GM12873 (cell line): ENCODE data around the gene GTSF1L.

ENCODE experiments used
- TF ChIP-seq, protein P1 (sequence below): IDR thresholded peaks from 2 replicates; pipeline ENCODE4 v1.5.1; 2012; ENCODE audit warnings: low read depth, mild to moderate bottlenecking, moderate library complexity, low read length, control low read depth; ENCODE audit not compliant: insufficient read depth; ENCODE audit errors: missing control alignments

Gene GTSF1L

DNA sequence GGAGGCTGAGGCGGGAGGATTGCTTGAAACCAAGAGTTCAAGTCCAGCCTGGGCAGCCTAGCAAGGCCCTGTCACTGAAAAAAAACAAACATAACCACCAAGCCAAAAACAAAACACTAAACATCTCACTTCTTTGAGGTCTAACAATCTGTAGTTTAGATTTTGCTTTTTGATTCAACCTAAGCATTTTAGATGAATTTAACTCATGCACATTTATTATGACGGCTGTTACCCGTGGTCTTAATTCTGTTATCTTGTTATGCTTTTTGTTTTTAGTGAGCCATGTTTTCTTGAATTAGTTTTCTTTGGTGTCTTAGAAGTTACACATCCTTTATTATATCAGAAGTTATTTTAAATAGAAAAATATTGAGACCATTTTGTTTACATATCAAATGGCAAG is 13.8 kb upstream of the GTSF1L start:
- TF ChIP-seq, protein P1, sequence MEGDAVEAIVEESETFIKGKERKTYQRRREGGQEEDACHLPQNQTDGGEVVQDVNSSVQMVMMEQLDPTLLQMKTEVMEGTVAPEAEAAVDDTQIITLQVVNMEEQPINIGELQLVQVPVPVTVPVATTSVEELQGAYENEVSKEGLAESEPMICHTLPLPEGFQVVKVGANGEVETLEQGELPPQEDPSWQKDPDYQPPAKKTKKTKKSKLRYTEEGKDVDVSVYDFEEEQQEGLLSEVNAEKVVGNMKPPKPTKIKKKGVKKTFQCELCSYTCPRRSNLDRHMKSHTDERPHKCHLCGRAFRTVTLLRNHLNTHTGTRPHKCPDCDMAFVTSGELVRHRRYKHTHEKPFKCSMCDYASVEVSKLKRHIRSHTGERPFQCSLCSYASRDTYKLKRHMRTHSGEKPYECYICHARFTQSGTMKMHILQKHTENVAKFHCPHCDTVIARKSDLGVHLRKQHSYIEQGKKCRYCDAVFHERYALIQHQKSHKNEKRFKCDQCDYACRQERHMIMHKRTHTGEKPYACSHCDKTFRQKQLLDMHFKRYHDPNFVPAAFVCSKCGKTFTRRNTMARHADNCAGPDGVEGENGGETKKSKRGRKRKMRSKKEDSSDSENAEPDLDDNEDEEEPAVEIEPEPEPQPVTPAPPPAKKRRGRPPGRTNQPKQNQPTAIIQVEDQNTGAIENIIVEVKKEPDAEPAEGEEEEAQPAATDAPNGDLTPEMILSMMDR = no peak

- TF ChIP-seq, protein P1 = no peak
These were observed 12.4 kb upstream of the GTSF1L start for GRCh38 chr20:43739148-43739749.

DNA sequence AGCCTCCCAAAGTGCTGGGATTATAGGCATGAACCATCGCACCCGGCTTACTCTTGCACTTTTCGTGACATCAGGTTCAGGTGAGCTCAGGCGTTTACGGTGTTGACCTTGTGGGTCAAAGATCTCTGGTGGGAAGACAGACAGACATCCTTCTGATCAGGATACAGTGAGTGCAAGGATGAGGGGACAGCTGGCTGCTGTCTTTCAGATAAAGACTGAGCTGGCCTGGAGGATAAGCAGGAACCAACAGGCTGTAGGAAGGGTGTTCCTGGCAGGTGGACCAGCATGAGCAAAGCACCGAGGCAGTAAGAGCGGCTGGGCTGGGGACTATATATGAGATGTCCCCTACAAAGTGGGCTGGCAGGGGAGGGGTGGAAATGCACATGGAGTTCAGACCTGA is 11.1 kb upstream of the GTSF1L start:
- TF ChIP-seq, protein P1 = no peak

DNA sequence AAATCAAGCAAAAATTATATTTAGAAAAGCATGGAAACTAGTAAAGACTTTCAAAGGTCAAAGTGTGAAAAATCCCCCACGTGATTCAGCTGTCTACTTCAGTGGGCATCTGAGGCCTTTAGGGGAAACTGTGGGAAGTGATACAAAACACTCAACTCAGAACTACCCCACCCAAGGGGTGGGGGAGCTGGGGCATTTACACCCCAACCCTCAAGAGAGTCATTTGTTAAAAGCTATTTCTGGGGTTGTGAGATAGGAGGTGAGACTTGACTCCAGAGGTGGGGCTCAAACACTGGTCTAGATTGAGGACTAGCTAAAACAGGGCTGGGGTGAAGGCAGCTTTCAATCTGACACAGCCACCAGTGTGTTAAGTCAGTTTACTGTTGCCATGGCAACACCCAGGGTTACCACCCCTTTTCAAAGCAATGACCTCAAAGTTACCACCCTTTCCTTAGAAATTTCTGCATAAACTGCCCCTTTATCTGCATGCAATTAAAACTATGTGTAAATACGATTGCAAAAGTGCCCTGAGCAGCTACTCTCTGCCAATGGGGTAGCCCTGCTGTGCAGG is 9.9 kb upstream of the GTSF1L start:
- TF ChIP-seq, protein P1 = no peak

DNA sequence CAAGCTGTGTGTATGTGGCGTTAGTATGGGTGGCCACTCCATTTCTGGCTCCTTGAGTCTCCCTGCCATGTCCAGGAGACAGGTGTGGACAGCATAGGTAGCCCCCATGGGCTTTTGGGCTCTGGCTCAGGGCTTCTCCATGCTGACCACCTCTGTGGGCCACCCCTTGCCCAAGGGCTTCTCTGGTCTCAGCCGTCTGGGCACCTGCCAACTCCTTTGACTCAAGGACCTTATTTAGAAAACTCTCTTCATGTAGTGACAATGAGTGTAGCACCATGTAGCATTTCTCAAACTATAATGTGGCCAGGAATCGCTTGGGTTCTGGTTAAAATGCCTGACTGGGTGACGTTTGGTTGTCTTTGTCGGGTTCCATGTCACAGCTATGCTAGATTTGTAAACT is 5.1 kb upstream of the GTSF1L start:
- TF ChIP-seq, protein P1 = no peak

DNA sequence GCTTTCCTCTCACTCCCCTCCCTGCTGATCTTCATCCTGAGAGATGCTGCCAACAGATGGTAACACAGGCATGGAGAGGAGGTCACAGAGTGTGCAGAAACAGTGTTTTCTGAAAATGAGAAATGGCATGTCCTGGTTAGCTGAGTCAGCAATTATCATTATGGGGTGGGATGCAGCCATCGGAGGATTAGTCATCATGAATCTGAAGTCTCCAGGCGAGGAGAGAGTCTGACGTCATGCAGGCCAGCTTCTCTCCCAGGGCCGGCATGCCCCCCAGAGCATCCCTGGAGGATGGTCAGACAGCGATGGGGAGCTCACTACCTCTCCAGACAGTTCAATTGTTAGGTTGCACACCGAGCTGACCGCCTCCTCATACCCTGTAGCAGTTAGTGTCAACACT is 4.7 kb upstream of the GTSF1L start:
- TF ChIP-seq, protein P1 = no peak

- TF ChIP-seq, protein P1 = no peak
These were observed 2.0 kb upstream of the GTSF1L start for GRCh38 chr20:43728686-43729255.
